ENCODE data around the gene MATR3. TPM values are rescaled to one million over a fixed set of nuclear protein-coding genes. Genes with fewer than 3 reads are reported as not detected.

The MATR3 gene
- total and polyA plus RNA-seq, 2 of the 4 experiments (the other 2 are of a cell fraction), result 81.4 to 367 TPM

DNA sequence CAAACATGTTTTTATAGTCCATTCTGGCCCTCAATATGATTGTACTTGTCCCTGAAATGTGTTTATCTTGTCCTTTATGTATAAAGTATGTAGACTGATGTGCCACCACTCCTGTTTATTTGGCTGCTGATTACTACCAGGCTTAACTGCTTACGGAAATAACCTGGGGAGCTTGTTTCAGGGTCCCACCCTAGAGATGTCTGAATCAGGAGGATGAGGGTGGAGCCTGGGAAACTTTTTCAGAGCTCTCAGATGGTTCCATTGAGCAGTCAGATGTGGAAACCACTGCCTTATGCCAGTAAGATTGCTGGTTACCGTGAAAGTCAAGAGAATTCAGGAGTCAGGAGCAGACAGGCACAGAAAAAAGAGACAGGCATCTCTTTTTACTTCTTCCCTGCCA, 70.4 kb downstream of the MATR3 start:
- Histone ChIP-seq H3K4me2 (ENCODE audit: low read depth, low read length) (no peak overlapping the region), H3K18ac (ENCODE audit: low read depth, low read length) (no peak overlapping the region), H3K79me1 (ENCODE audit: low read depth in 1 of 2, low read length in 2 of 2) (peaks cover 19 to 63% of the 10 kb centered on the region in 2 experiments), H3K27me3 (ENCODE audit: control insufficient read depth, insufficient read depth, low read length) (no peaks in the 10 kb centered on the region), H2BK15ac (ENCODE audit: low read depth, low read length) (no peak overlapping the region), H3K27ac (ENCODE audit: insufficient read depth, low read length) (no peak overlapping the region), H3K4ac (ENCODE audit: low read depth, low read length) (no peak overlapping the region), H2AFZ (replicated peaks; ENCODE audit: low read length, poor library complexity) (no peak overlapping the region), H3K4me1 (ENCODE audit: control insufficient read depth, insufficient read depth, low read length) (peaks cover 5% of the 10 kb centered on the region), H2BK5ac (ENCODE audit: low read depth, low read length, poor library complexity, severe bottlenecking) (no peak overlapping the region), H2BK120ac (ENCODE audit: low read depth, low read length) (no peak overlapping the region), H3K36me3 (ENCODE audit: control insufficient read depth, insufficient read depth, low read length) (peaks cover 30% of the 10 kb centered on the region), H3K4me3 (ENCODE audit: insufficient read depth, low read depth, low read length) (no peak overlapping the region), H3K9ac (ENCODE audit: low read depth, low read length) (no peak overlapping the region), H2AK9ac (replicated peaks; ENCODE audit: low read depth, low read length, poor library complexity) (no peak overlapping the region), H2BK20ac (ENCODE audit: low read depth, low read length) (no peak overlapping the region), H2AK5ac (ENCODE audit: low read depth, low read length) (no peak overlapping the region), H4K8ac (ENCODE audit: low read depth in 2 of 2, low read length in 2 of 2) (no peak overlapping the region), H4K5ac (ENCODE audit: low read depth, low read length) (no peak overlapping the region), H4K20me1 (ENCODE audit: insufficient read depth, low read length) (peaks cover 47% of the 10 kb centered on the region), H3K56ac (ENCODE audit: extremely low read depth, insufficient read depth, low read length) (no peak overlapping the region), H4K91ac (ENCODE audit: insufficient read depth, low read depth, low read length) (no peak overlapping the region), H3K14ac (replicated peaks; ENCODE audit: low read depth, low read length) (no peak overlapping the region), H3K23ac (ENCODE audit: low read depth, low read length) (no peak overlapping the region), H3K9me3 (ENCODE audit: control insufficient read depth, insufficient read depth, low read length) (no peaks in the 10 kb centered on the region), H3K9me1 (ENCODE audit: insufficient read depth, low read length) (peaks cover 5% of the 10 kb centered on the region)
- ATAC-seq (ENCODE audit: low read depth) (no peak), DNase-seq (no peak)
- ChIA-PET CTCF (no interaction called here), POLR2A (ENCODE audit: unreplicated experiment) (no interaction called here)
- WGBS, 2 experiments (ENCODE audit: extremely low coverage in 2 of 2, insufficient read length in 1 of 2), result no CpG with 5 or more reads among the region's 2 CpGs
- TF ChIP-seq MXI1 (IDR thresholded peaks at IDR 0.05; ENCODE audit: borderline replicate concordance, low read depth, low read length), result no peak
- TF ChIP-seq, protein P1, sequence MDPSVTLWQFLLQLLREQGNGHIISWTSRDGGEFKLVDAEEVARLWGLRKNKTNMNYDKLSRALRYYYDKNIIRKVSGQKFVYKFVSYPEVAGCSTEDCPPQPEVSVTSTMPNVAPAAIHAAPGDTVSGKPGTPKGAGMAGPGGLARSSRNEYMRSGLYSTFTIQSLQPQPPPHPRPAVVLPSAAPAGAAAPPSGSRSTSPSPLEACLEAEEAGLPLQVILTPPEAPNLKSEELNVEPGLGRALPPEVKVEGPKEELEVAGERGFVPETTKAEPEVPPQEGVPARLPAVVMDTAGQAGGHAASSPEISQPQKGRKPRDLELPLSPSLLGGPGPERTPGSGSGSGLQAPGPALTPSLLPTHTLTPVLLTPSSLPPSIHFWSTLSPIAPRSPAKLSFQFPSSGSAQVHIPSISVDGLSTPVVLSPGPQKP (IDR thresholded peaks at IDR 0.05; ENCODE audit: borderline replicate concordance, low read depth, low read length), result no peak
- no peak for TF ChIP-seq MAFK (IDR thresholded peaks at IDR 0.05; ENCODE audit: low read depth, low read length)
- no peak for TF ChIP-seq NFE2L2 (IDR thresholded peaks at IDR 0.05; ENCODE audit: low read depth, low read length)
- TF ChIP-seq, protein P2, sequence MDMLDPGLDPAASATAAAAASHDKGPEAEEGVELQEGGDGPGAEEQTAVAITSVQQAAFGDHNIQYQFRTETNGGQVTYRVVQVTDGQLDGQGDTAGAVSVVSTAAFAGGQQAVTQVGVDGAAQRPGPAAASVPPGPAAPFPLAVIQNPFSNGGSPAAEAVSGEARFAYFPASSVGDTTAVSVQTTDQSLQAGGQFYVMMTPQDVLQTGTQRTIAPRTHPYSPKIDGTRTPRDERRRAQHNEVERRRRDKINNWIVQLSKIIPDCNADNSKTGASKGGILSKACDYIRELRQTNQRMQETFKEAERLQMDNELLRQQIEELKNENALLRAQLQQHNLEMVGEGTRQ (IDR thresholded peaks at IDR 0.05; ENCODE audit: low read depth, low read length), result no peak
- no peak for TF ChIP-seq RFX5 (IDR thresholded peaks at IDR 0.05; ENCODE audit: low read depth, low read length)
- TF ChIP-seq BHLHE40 (IDR thresholded peaks at IDR 0.05; ENCODE audit: low read depth, low read length), result no peak
- TF ChIP-seq MAZ (IDR thresholded peaks at IDR 0.05; ENCODE audit: borderline replicate concordance, low read depth, low read length), result no peak
- no peak for TF ChIP-seq SMC3 (IDR thresholded peaks at IDR 0.05; ENCODE audit: low read depth, low read length)
- no peak for TF ChIP-seq CHD1 (IDR thresholded peaks at IDR 0.05; ENCODE audit: low read depth, low read length)
- no peak for TF ChIP-seq FOS (IDR thresholded peaks at IDR 0.05; ENCODE audit: low read depth, low read length)
- TF ChIP-seq CEBPB (IDR thresholded peaks at IDR 0.05; ENCODE audit: low read depth, low read length), result no peak
- no TSS peak for BruUV-seq (replicated peaks)
- intact Hi-C loops (cut with micrococcal nuclease) (no loop called here), dilution Hi-C loops (cut with HindIII; ENCODE audit: low sequenced_read_pairs, unreplicated experiment) (no loop called here), in situ Hi-C loops (cut with MboI; ENCODE audit: low sequenced_read_pairs) (no loop called here)

Measured in IMR-90 (cell line).